K562 (cell line): ENCODE measurements around the gene DDX51. TPM values are rescaled to one million over a fixed set of nuclear protein-coding genes. Genes with fewer than 3 reads are reported as not detected.

Source experiments
- ATAC-seq: fragments of 200-7000 bp; cut with Tn5 transposase; 3 replicates; pipeline ENCODE4 v1.9.1; 2020; ENCODE audit warnings: moderate library complexity
- Bru-seq: library from RNA; stranded (reverse); fragments of 400-500 nt; gene quantifications from one replicate; lab custom pipeline; 2021; lab: Mats Ljungman, UMichigan
- BruChase-seq, 2 experiments: library from RNA; stranded (reverse); fragments of 400-500 nt; gene quantifications; one replicate each; lab custom pipeline; 2021; lab: Mats Ljungman, UMichigan
- BruUV-seq: library from RNA; stranded (reverse); fragments of 400-500 nt; replicated peaks from 2 replicates; lab custom pipeline; 2021; lab: Mats Ljungman, UMichigan
- CTCF ChIA-PET: fragments of 300-600 bp; formaldehyde crosslinking; extraction: SDS; loops from one replicate; lab custom pipeline; 2021; ENCODE audit warnings: low intra/inter-chr PET ratio; lab: Yijun Ruan, JAX
- POLR2A ChIA-PET: fragments of 300-600, 350-650 bp; sonication (Branson Sonifier 250); formaldehyde crosslinking; extraction: SDS; loops from one replicate; lab custom pipeline; 2021; ENCODE audit warnings: antibody characterized with exemption, inconsistent platforms; lab: Yijun Ruan, JAX
- DNase-seq, 4 experiments: peaks; one replicate each; pipeline versions ENCODE4 v3.0.0 to v3.0.0-alpha.2; 2011 to 2018; ENCODE audit warnings: low spot score in 3 of 4, mixed read lengths in 3 of 4; ENCODE audit errors: extremely low read depth in 1 of 4
- FAIRE-seq: peaks from 2 replicates; lab custom pipeline; 2011; peaks lifted over from hg19 to GRCh38; lab: Jason Lieb, UNC
- H2AFZ ChIP-seq: 2 replicates; pipeline ENCODE4 v1.6.0; 2011; ENCODE audit warnings: low read depth, low read length, control low read depth, inconsistent platforms
- H3K27ac ChIP-seq: fragments of 200-600 bp; 3 replicates; pipeline ENCODE4 v1.8.0; 2011; ENCODE audit warnings: low read depth, mild to moderate bottlenecking, control low read depth, inconsistent platforms, low read length, moderate library complexity, mixed read lengths; ENCODE audit errors: extremely low read depth
- H3K27me3 ChIP-seq, 2 experiments: fragments of 300-600 bp in 1 of 2; 2 replicates in 1 of 2; 3 replicates in 1 of 2; pipeline versions ENCODE4 v1.6.0 to v1.8.0; 2011; ENCODE audit warnings: inconsistent platforms in 2 of 2, low read length in 2 of 2, mild to moderate bottlenecking in 1 of 2, mixed read lengths in 1 of 2, moderate library complexity in 1 of 2; ENCODE audit not compliant: control insufficient read depth in 2 of 2, insufficient read depth in 2 of 2
- H3K36me3 ChIP-seq: fragments of 300-600 bp; 3 replicates; pipeline ENCODE4 v1.8.0; 2011; ENCODE audit warnings: mild to moderate bottlenecking, low read length, inconsistent platforms; ENCODE audit not compliant: control insufficient read depth, insufficient read depth
- H3K4me1 ChIP-seq, 2 experiments: fragments of 200-600 bp in 1 of 2; replicated peaks in 1 of 2; 2 replicates in 1 of 2; 3 replicates in 1 of 2; pipeline versions ENCODE4 v1.5.1 to v1.8.0; 2011; ENCODE audit warnings: inconsistent platforms in 2 of 2, low read length in 2 of 2, mild to moderate bottlenecking in 1 of 2, mixed read lengths in 1 of 2, moderate library complexity in 1 of 2; ENCODE audit not compliant: control insufficient read depth in 2 of 2, insufficient read depth in 2 of 2
- H3K4me2 ChIP-seq: 2 replicates; pipeline ENCODE4 v1.6.1; 2011; ENCODE audit warnings: low read length, control low read depth, inconsistent platforms, mixed read lengths; ENCODE audit not compliant: insufficient read depth
- H3K4me3 ChIP-seq: fragments of 200-600 bp; sonication (generic), shearing (Covaris generic); 2 replicates; pipeline ENCODE4 v1.5.1; 2016; ENCODE audit warnings: control low read depth, inconsistent platforms
- H3K79me2 ChIP-seq: fragments of 200-600 bp; 3 replicates; pipeline ENCODE4 v1.8.0; 2011; ENCODE audit warnings: low read length, inconsistent platforms; ENCODE audit not compliant: control insufficient read depth, insufficient read depth
- H3K9ac ChIP-seq, 2 experiments: 2 replicates each; pipeline versions ENCODE4 v1.6.0 to v1.6.1; 2011; ENCODE audit warnings: low read depth in 2 of 2, low read length in 2 of 2, control low read depth in 1 of 2, inconsistent platforms in 1 of 2, mild to moderate bottlenecking in 1 of 2, mixed read lengths in 1 of 2; ENCODE audit not compliant: insufficient read depth in 1 of 2
- H3K9me1 ChIP-seq: one replicate; pipeline ENCODE4 v1.6.0; 2011; ENCODE audit warnings: inconsistent platforms, mild to moderate bottlenecking, low read length, moderate library complexity; ENCODE audit not compliant: control insufficient read depth, insufficient read depth
- H3K9me3 ChIP-seq: replicated peaks from 2 replicates; pipeline ENCODE4 v1.5.1; 2011; ENCODE audit warnings: low read depth, low read length, inconsistent platforms; ENCODE audit not compliant: control insufficient read depth, insufficient read depth
- H4K20me1 ChIP-seq: replicated peaks from 2 replicates; pipeline ENCODE4 v1.6.1; 2011; ENCODE audit warnings: low read length, inconsistent platforms, mixed read lengths; ENCODE audit not compliant: control insufficient read depth, insufficient read depth
- CGGBP1 ChIP-seq: fragments of 250-450 bp; sonication (Bioruptor Pico); IDR thresholded peaks from 2 replicates; pipeline ENCODE4 v1.9.0; 2021; ENCODE audit warnings: mild to moderate bottlenecking
- CHD1 ChIP-seq: fragments of 200-600 bp; sonication (generic); IDR thresholded peaks from one replicate; pipeline ENCODE4 v1.6.1; 2012; ENCODE audit warnings: mild to moderate bottlenecking, moderate library complexity, low read length, inconsistent platforms
- ELF1 ChIP-seq: fragments of 200-800 bp; sonication (Bioruptor generic); IDR thresholded peaks from 2 replicates; pipeline ENCODE4 v1.6.1; 2016; ENCODE audit warnings: missing genetic modification characterization, missing compliant biosample characterization
- ETS1 ChIP-seq: conservative IDR thresholded peaks from 2 replicates; pipeline ENCODE4 v1.6.1; 2011; ENCODE audit warnings: low read depth, mild to moderate bottlenecking, low read length; ENCODE audit not compliant: control insufficient read depth
- ETV6 ChIP-seq, 3 experiments: fragments of 150-350 bp in 1 of 3; sonication (generic) in 1 of 3; formaldehyde crosslinking in 1 of 3; IDR thresholded peaks; 2 replicates each; pipeline versions ENCODE4 v1.6.1 to v1.8.0; 2014 to 2022; ENCODE audit warnings: borderline replicate concordance in 2 of 3, low read depth in 2 of 3, antibody characterized with exemption in 1 of 3, low read length in 1 of 3, mild to moderate bottlenecking in 1 of 3, missing genetic modification reagents in 1 of 3
- GTF2A2 ChIP-seq: IDR thresholded peaks from 2 replicates; pipeline ENCODE4 v1.6.1; 2016; ENCODE audit warnings: mild to moderate bottlenecking, missing genetic modification characterization, missing compliant biosample characterization
- MAFF ChIP-seq: IDR thresholded peaks from 2 replicates; pipeline ENCODE4 v1.6.1; 2012; ENCODE audit warnings: low read length, improper control_type of control experiment
- NBN ChIP-seq: fragments of 450-650 bp; IDR thresholded peaks from 2 replicates; pipeline ENCODE4 v1.6.1; 2016; ENCODE audit warnings: low read depth, mild to moderate bottlenecking
- POLR2H ChIP-seq: IDR thresholded peaks from 2 replicates; pipeline ENCODE4 v1.6.1; 2016; ENCODE audit warnings: missing genetic modification characterization, low read depth, mild to moderate bottlenecking, control low read depth, missing compliant biosample characterization, moderate library complexity
- POLR3A ChIP-seq: IDR thresholded peaks from 2 replicates; pipeline ENCODE4 v1.6.1; 2011; ENCODE audit warnings: borderline replicate concordance, mild to moderate bottlenecking, moderate library complexity; ENCODE audit not compliant: insufficient read length, insufficient read depth; ENCODE audit errors: extremely low read depth
- SREBF2 ChIP-seq: sonication (generic); formaldehyde crosslinking; IDR thresholded peaks from 2 replicates; pipeline ENCODE4 v1.4.0; 2020; ENCODE audit warnings: mild to moderate bottlenecking, missing genetic modification reagents
- WGBS: fragments of 100-300 bp; shearing (Covaris generic); methylation state at CpG from one replicate; pipeline ENCODE4 v1.1.6; 2016; ENCODE audit warnings: low coverage, mixed read lengths; ENCODE audit not compliant: insufficient coverage; ENCODE audit errors: missing lambda C conversion rate; 5-methylcytosine and 5-hydroxymethylcytosine counted together
- in situ Hi-C: fragments of 300-500 bp; cut with MboI; formaldehyde crosslinking; loops from 4 replicates; pipeline ENCODE4 v1.15.0; 2018; ENCODE audit warnings: inconsistent platforms, mixed read lengths
- intact Hi-C: fragments of 100-400 bp; cut with micrococcal nuclease; formaldehyde crosslinking; loops from 2 replicates; pipeline ENCODE4 v1.14.2; 2022
- long read RNA-seq, 3 experiments: library from polyadenylated mRNA in 2 of 3; library from RNA in 1 of 3; unstranded in 2 of 3; stranded (forward) in 1 of 3; transcript quantifications; one replicate each; pipeline ENCODE4 v2.0.0, GENCODE V29; 2019 to 2022
- polyA minus RNA-seq, 3 experiments: library from RNA; depleted of rRNA, polyadenylated mRNA; stranded (reverse); fragments of >200 nt; gene quantifications; 2 replicates each; pipeline ENCODE4 v1.2.3, GENCODE V29; 2011
- polyA plus RNA-seq, 8 experiments: library from polyadenylated mRNA; depleted of rRNA in 4 of 8; stranded (reverse) in 5 of 8; unstranded in 3 of 8; fragments of >200 nt; fragmentation: Nextera tagmentation in 2 of 8; fragmentation: Illumina TruSeq in 1 of 8; extraction: Ambion mirVana in 2 of 8; extraction: Trizol in 1 of 8; gene quantifications; 2 replicates each; pipeline versions ENCODE4 v1.2.1 to v1.2.3, GENCODE V29; 2011 to 2014; ENCODE audit warnings: inconsistent platforms in 1 of 8, missing spikeins in 1 of 8
- total RNA-seq, 7 experiments: library from RNA; depleted of rRNA in 6 of 7; stranded (reverse); fragments of >200 nt in 6 of 7; fragmentation: Illumina TruSeq in 2 of 7; extraction: Trizol in 2 of 7; gene quantifications; 2 replicates each; pipeline versions ENCODE4 v1.2.1 to v1.2.3, GENCODE V29; 2011 to 2021; ENCODE audit warnings: low replicate concordance in 1 of 7

DDX51 gene, protein sequence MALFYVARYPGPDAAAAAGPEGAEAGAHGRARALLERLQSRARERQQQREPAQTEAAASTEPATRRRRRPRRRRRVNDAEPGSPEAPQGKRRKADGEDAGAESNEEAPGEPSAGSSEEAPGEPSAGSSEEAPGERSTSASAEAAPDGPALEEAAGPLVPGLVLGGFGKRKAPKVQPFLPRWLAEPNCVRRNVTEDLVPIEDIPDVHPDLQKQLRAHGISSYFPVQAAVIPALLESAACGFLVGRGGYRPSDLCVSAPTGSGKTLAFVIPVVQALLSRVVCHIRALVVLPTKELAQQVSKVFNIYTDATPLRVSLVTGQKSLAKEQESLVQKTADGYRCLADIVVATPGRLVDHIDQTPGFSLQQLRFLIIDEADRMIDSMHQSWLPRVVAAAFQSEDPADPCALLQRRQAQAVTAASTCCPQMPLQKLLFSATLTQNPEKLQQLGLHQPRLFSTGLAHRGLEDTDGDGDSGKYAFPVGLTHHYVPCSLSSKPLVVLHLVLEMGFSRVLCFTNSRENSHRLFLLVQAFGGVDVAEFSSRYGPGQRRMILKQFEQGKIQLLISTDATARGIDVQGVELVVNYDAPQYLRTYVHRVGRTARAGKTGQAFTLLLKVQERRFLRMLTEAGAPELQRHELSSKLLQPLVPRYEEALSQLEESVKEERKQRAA
- total RNA-seq (2011; cell fraction: chromatin; rRNA removed; ENCODE audit: low replicate concordance) = 67.8 and 193 TPM in 2 replicates
- total RNA-seq (2011; cell fraction: nucleolus; rRNA removed) = 119 and 131 TPM in 2 replicates
- total RNA-seq (2011; cell fraction: nucleoplasm; rRNA removed) = 73.8 and 80.7 TPM in 2 replicates
- 13.1 and 17.3 TPM in 2 replicates for total RNA-seq (2014; rRNA removed)
- 6.3 and 8.0 TPM in 2 replicates for total RNA-seq (2014; rRNA removed; fragmentation: Illumina TruSeq; extraction: Trizol)
- 12.4 TPM in 2 replicates for total RNA-seq (2015; rRNA removed; fragmentation: Illumina TruSeq; extraction: Trizol)
- total RNA-seq (2021) = 28.9 and 35.9 TPM in 2 replicates
- 11.5 and 16.8 TPM in 2 replicates for polyA plus RNA-seq (2011; rRNA removed)
- polyA plus RNA-seq (2011; cell fraction: cytosol; rRNA removed) = 11.0 and 11.3 TPM in 2 replicates
- 90.6 and 110 TPM in 2 replicates for polyA plus RNA-seq (2011; cell fraction: nucleus; rRNA removed)
- 17.8 and 19.0 TPM in 2 replicates for polyA plus RNA-seq (2012)
- polyA plus RNA-seq (2014; fragmentation: Illumina TruSeq; extraction: Trizol) = 15.2 and 18.7 TPM in 2 replicates
- 1 to 10 TPM; 1.1 TPM for polyA plus RNA-seq (2014; fragmentation: Nextera tagmentation; extraction: Ambion mirVana)
- polyA plus RNA-seq (2014; rRNA removed) = 30.2 and 30.4 TPM in 2 replicates
- polyA minus RNA-seq (2011; rRNA and poly(A)+ RNA removed) = 3.7 and 6.8 TPM in 2 replicates
- 5.7 and 7.7 TPM in 2 replicates for polyA minus RNA-seq (2011; cell fraction: cytosol; rRNA and poly(A)+ RNA removed)
- polyA minus RNA-seq (2011; cell fraction: nucleus; rRNA and poly(A)+ RNA removed) = 27.7 and 30.6 TPM in 2 replicates
- Bru-seq, nascent RNA = percentile 79 among the genes with signal in this experiment
- percentile 69 among the genes with signal in this experiment for BruChase-seq, experiment 1, labeled RNA remaining after a 2-hour chase
- BruChase-seq, experiment 2, labeled RNA remaining after a 6-hour chase = percentile 77 among the genes with signal in this experiment
- long read RNA-seq, experiment 1, full-length matches to known transcripts = 121 of 258 reads
- long read RNA-seq, experiment 1, partial matches to known transcripts = 47 of 258 reads
- long read RNA-seq, experiment 1, other reads (novel, unspliced or antisense) = 90 of 258 reads
- long read RNA-seq, experiment 2, full-length matches to known transcripts = 13 of 27 reads
- long read RNA-seq, experiment 2, partial matches to known transcripts = 5 of 27 reads
- long read RNA-seq, experiment 2, other reads (novel, unspliced or antisense) = 9 of 27 reads
- long read RNA-seq, experiment 3, full-length matches to known transcripts = 2 of 3 reads
- long read RNA-seq, experiment 3, partial matches to known transcripts = 1 of 3 reads
- long read RNA-seq, experiment 3, other reads (novel, unspliced or antisense) = 0 of 3 reads

DNA sequence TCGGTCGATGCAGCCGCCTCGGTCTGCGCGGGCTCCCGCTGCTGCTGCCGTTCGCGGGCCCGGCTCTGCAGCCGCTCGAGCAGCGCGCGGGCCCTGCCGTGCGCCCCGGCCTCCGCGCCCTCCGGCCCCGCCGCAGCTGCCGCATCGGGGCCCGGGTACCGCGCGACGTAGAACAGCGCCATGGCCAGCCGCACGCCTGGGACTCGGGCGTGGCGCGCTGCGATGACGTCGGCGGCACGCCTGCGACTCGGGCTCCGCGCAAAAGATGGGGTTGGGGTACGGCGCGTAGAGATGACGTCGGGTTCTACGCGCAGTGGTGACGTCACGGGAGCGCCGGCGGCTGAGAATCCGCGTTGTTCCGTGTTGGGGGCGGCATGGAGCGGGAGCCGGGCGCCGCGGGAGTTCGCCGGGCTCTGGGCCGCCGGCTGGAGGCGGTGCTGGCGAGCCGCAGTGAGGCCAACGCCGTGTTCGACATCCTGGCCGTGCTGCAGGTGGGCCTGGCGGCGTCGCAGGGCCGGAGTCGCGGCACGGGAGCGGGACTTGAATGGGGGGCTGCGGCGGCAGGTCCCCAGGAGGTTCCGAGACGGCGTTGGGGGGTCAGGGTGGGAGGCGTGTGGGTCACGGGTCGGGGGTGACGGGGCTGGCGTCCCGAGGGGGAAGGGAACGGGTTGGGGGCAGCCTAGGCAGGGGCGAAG lies at the start of gene DDX51, which contains the start of gene NOC4L:
TSS of gene DDX51 (minus strand) at position 205 of the 695 bp plus-strand sequence. CDS start at position 182, 23 bp downstream.
TSS of gene NOC4L (plus strand) at position 343 of the 695 bp plus-strand sequence. CDS start at position 375, 32 bp downstream.
- WGBS = under 1% methylated on average over 65 of the region's 100 CpGs
- POLR2A ChIA-PET = interaction anchor here (1.3 kb wide), 1 partner anchor 114 kb away, joined by 4 read pairs; no protein-coding TSS in a partner anchor
- CTCF ChIA-PET = interaction anchor here (0.6 kb wide), 1 partner anchor 119 kb away, joined by 3 read pairs; no protein-coding TSS in a partner anchor
- DNase-seq (peak; percentile 91 to 97 (median 94)), ATAC-seq (peak; percentile 91), FAIRE-seq (peak; percentile 91)
- H3K9me1 ChIP-seq = peaks cover 4% of the 10 kb centered on the region
- intact Hi-C loops (no loop called here), in situ Hi-C loops (no loop called here)
- H4K20me1 ChIP-seq = no peaks in the 10 kb centered on the region
- H3K4me2 ChIP-seq = peak within 1 kb of the TSS; percentile 91
- H2AFZ ChIP-seq = peak within 1 kb of the TSS; percentile 81
- no peaks in the 10 kb centered on the region for H3K9me3 ChIP-seq
- H3K4me3 ChIP-seq = peak within 1 kb of the TSS; percentile 99
- peak within 1 kb of the TSS; percentile 78 for H3K27ac ChIP-seq
- H3K27me3 ChIP-seq = no peaks in the 10 kb centered on the region
- peaks cover 58% of the 10 kb centered on the region for H3K79me2 ChIP-seq
- peaks cover 69% of the 10 kb centered on the region; the same call in 2 of the 3 replicates for H3K36me3 ChIP-seq
- peak within 1 kb of the TSS; percentile 78 to 98 for H3K9ac ChIP-seq
- H3K4me1 ChIP-seq = peaks cover 11 to 53% of the 10 kb centered on the region in 2 experiments; a peak in 4 of 5 replicates
- no TSS peak for BruUV-seq
- TF ChIP-seq MAFF (no peak), GTF2A2 (tag) (no peak), CGGBP1 (CRISPR knock-in tag) (no peak; the same call in 1 of the 2 replicates), NBN (peak; percentile 99), CHD1 (no peak), SREBF2 (CRISPR knock-in tag) (no peak), ETS1 (peak; percentile 96), POLR3A (no peak), ELF1 (tag) (peak; percentile 92), ETV6 (IDR thresholded peaks at IDR 0.05; ENCODE audit: borderline replicate concordance in 1 of 2, low read depth in 2 of 2, low read length in 1 of 2) (no peak; a peak in 1 of 4 replicates), ETV6 (CRISPR knock-in tag; IDR thresholded peaks at IDR 0.05; ENCODE audit: borderline replicate concordance) (0 out of 2 replicates have a peak, but pooled peaks have one; percentile 45), POLR2H (no peak)
